ENCODE measurements around the gene TGDS.

TGDS gene

DNA sequence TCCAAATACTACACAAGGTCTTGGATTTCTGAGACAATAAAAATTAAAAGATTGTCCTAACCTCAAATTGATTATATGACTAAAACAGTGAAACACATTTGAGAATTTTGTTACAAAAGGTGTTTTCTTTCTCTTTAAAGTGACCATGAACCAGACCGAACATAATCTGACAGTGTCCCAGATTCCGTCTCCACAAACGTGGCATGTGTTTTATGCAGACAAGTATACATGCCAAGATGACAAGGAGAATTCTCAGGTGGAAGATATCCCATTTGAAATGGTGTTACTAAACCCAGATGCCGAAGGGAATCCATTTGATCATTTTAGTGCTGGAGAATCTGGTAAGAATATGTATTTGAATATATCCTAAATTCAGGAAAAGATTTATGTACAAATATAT lies 16.1 kb upstream of the TGDS start:
- in situ Hi-C loops (cut with MboI; ENCODE audit: low pct_unique_long_range_greater_than_20kb, low sequenced_read_pairs, unreplicated experiment), result loop anchor here (10.0 kb wide), 1 partner anchor 177 kb away; no protein-coding TSS in a partner anchor
- DNase-seq (ENCODE audit: low spot score), result no peak
- no peak for TF ChIP-seq CTCF (IDR thresholded peaks at IDR 0.05; ENCODE audit: extremely low read depth, insufficient read depth, missing control alignments)

DNA sequence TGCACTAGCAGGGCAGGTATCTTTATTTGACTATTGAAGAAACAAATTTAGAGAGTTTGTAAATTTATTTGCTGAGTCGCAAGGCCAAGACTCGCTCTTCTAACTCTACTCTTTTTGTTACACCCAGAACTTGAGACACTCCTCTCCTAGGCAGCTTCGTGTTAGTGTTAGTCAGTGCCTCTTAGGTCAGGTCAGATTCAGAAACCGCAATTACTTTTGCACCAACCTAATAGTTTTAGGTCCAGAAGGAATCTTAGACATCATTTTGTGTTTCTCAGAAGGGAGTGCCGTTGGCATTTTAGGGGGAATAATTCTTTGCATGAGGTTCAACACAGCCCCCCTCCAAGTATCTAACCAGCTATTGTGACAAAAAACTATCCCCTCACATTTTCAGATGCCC lies 14.5 kb upstream of the TGDS start:
- in situ Hi-C loops (cut with MboI; ENCODE audit: low pct_unique_long_range_greater_than_20kb, low sequenced_read_pairs, unreplicated experiment), result loop anchor here (10.0 kb wide), 1 partner anchor 176 kb away; no protein-coding TSS in a partner anchor
- DNase-seq (ENCODE audit: low spot score), result no peak
- TF ChIP-seq CTCF (IDR thresholded peaks at IDR 0.05; ENCODE audit: extremely low read depth, insufficient read depth, missing control alignments), result no peak

DNA sequence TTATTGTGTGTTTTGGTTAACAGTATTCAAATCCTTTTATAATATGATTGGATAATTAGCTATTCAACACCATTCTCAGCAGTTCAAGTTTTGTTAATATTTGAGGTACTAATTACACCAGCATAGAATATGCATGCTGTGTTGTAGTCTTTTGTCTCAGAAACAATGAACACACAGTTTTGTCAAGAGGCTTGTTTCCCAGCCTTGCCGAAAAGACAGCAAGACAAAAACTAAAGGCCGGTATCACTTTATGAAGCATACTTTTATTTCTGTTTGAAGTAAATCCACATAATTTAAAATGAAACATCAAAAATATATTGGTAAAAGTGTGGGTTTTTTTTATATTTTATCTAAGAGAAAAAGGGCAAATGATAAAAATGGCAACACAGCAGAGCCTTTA lies 13.2 kb upstream of the TGDS start:
- in situ Hi-C loops (cut with MboI; ENCODE audit: low pct_unique_long_range_greater_than_20kb, low sequenced_read_pairs, unreplicated experiment), result no loop called here
- no peak for TF ChIP-seq CTCF (IDR thresholded peaks at IDR 0.05; ENCODE audit: extremely low read depth, insufficient read depth, missing control alignments)
- DNase-seq (ENCODE audit: low spot score), result no peak

- no peak for TF ChIP-seq CTCF (IDR thresholded peaks at IDR 0.05; ENCODE audit: extremely low read depth, insufficient read depth, missing control alignments)
- DNase-seq (ENCODE audit: low spot score), result no peak
- in situ Hi-C loops (cut with MboI; ENCODE audit: low pct_unique_long_range_greater_than_20kb, low sequenced_read_pairs, unreplicated experiment), result no loop called here
These were observed 12.6 kb upstream of the TGDS start for GRCh38 chr13:94608586-94608985.

GRCh38 chr13:94607939-94608338 lies 12.0 kb upstream of the TGDS start:
- no peak for DNase-seq (ENCODE audit: low spot score)
- TF ChIP-seq CTCF (IDR thresholded peaks at IDR 0.05; ENCODE audit: extremely low read depth, insufficient read depth, missing control alignments), result no peak
- in situ Hi-C loops (cut with MboI; ENCODE audit: low pct_unique_long_range_greater_than_20kb, low sequenced_read_pairs, unreplicated experiment), result no loop called here

GRCh38 chr13:94607056-94607455 lies 11.1 kb upstream of the TGDS start:
- DNase-seq (ENCODE audit: low spot score), result no peak
- TF ChIP-seq CTCF (IDR thresholded peaks at IDR 0.05; ENCODE audit: extremely low read depth, insufficient read depth, missing control alignments), result no peak
- in situ Hi-C loops (cut with MboI; ENCODE audit: low pct_unique_long_range_greater_than_20kb, low sequenced_read_pairs, unreplicated experiment), result no loop called here

- no peak for TF ChIP-seq CTCF (IDR thresholded peaks at IDR 0.05; ENCODE audit: extremely low read depth, insufficient read depth, missing control alignments)
- in situ Hi-C loops (cut with MboI; ENCODE audit: low pct_unique_long_range_greater_than_20kb, low sequenced_read_pairs, unreplicated experiment), result no loop called here
- DNase-seq (ENCODE audit: low spot score), result no peak
These were observed 6.5 kb upstream of the TGDS start for GRCh38 chr13:94602467-94602866.
